MM.1S (cell line): ENCODE results near the gene MYCL.
"Not testable (repeated sequence)": the region's sequence is repeated elsewhere in the genome, so short reads cannot be mapped to it uniquely, and the experiment has no call there.

Experiments
- DNase-seq: peaks from one replicate; pipeline ENCODE4 v3.0.0-alpha.2; 2015
- H2AFZ ChIP-seq: fragments of 300-600 bp; sonication (generic); 2 replicates; pipeline ENCODE4 v1.6.0; 2016; ENCODE audit warnings: antibody characterized with exemption, low read length
- H3F3A ChIP-seq: fragments of 300-600 bp; sonication (generic); 2 replicates; pipeline ENCODE4 v1.6.1; 2016; ENCODE audit warnings: mild to moderate bottlenecking, antibody characterized with exemption, low read length, moderate library complexity, mixed read lengths; ENCODE audit not compliant: insufficient read depth
- H3K27ac ChIP-seq: fragments of 300-600 bp; sonication (generic); 2 replicates; pipeline ENCODE4 v1.5.1; 2016; ENCODE audit warnings: mild to moderate bottlenecking, low read length
- H3K27me3 ChIP-seq: fragments of 300-600 bp; sonication (generic); replicated peaks from 2 replicates; pipeline ENCODE4 v1.6.0; 2016; ENCODE audit warnings: low read length; ENCODE audit not compliant: insufficient read depth
- H3K36me3 ChIP-seq: fragments of 300-600 bp; sonication (generic); replicated peaks from 2 replicates; pipeline ENCODE4 v1.6.1; 2016; ENCODE audit warnings: mild to moderate bottlenecking, low read length, mixed read lengths; ENCODE audit not compliant: insufficient read depth
- H3K4me1 ChIP-seq: fragments of 300-600 bp; sonication (generic); 2 replicates; pipeline ENCODE4 v1.6.1; 2016; ENCODE audit warnings: low read length, mixed read lengths
- H3K4me2 ChIP-seq: fragments of 300-600 bp; sonication (generic); 2 replicates; pipeline ENCODE4 v1.6.0; 2016; ENCODE audit warnings: low read depth, low read length
- H3K4me3 ChIP-seq: fragments of 300-600 bp; sonication (generic); 2 replicates; pipeline ENCODE4 v1.5.1; 2016; ENCODE audit warnings: low read length, mixed read lengths
- H3K79me2 ChIP-seq: fragments of 300-600 bp; sonication (generic); 2 replicates; pipeline ENCODE4 v1.6.1; 2016; ENCODE audit warnings: mixed run types, low read length, mixed read lengths
- H3K9ac ChIP-seq: fragments of 300-600 bp; sonication (generic); 2 replicates; pipeline ENCODE4 v1.6.1; 2016; ENCODE audit warnings: low read length, mixed read lengths
- H3K9me2 ChIP-seq: fragments of 300-600 bp; sonication (generic); replicated peaks from 2 replicates; pipeline ENCODE4 v1.6.1; 2016; ENCODE audit warnings: mild to moderate bottlenecking, low read length, mixed read lengths; ENCODE audit not compliant: insufficient read depth
- H3K9me3 ChIP-seq: fragments of 300-600 bp; sonication (generic); replicated peaks from 2 replicates; pipeline ENCODE4 v1.6.1; 2016; ENCODE audit warnings: mild to moderate bottlenecking, low read length, mixed read lengths; ENCODE audit not compliant: insufficient read depth
- H4K20me1 ChIP-seq: fragments of 300-600 bp; sonication (generic); 2 replicates; pipeline ENCODE4 v1.6.1; 2016; ENCODE audit warnings: mild to moderate bottlenecking, low read length, moderate library complexity, mixed read lengths; ENCODE audit not compliant: insufficient read depth
- CTCF ChIP-seq: fragments of 300-600 bp; sonication (generic); IDR thresholded peaks from 2 replicates; pipeline ENCODE4 v1.5.1; 2016; ENCODE audit warnings: antibody characterized with exemption, low read length, mixed read lengths
- EZH2 ChIP-seq: fragments of 300-600 bp; sonication (generic); optimal IDR thresholded peaks from 2 replicates; pipeline ENCODE3; 2017; ENCODE audit warnings: low read depth, mild to moderate bottlenecking, antibody characterized with exemption, low read length, mixed read lengths
- EZH2phosphoT487 ChIP-seq: fragments of 300-600 bp; sonication (generic); IDR thresholded peaks from 2 replicates; pipeline ENCODE4 v1.6.1; 2018; ENCODE audit warnings: antibody characterized with exemption, low read length

Gene MYCL

GRCh38 chr1:39917825-39918224, 16.1 kb upstream of the MYCL start:
- DNase-seq = no peak
- Histone ChIP-seq H3K79me2 (no peaks in the 10 kb centered on the region), H3K9me3 (no peaks in the 10 kb centered on the region), H3K9ac (no peak overlapping the region), H3K36me3 (no peaks in the 10 kb centered on the region), H3K4me2 (no peak overlapping the region), H3F3A (no peaks in the 10 kb centered on the region), H2AFZ (no peak overlapping the region), H3K4me3 (no peak overlapping the region), H3K4me1 (no peaks in the 10 kb centered on the region), H4K20me1 (no peaks in the 10 kb centered on the region), H3K27ac (no peak overlapping the region), H3K9me2 (no peaks in the 10 kb centered on the region), H3K27me3 (no peaks in the 10 kb centered on the region)
- TF ChIP-seq EZH2 (no peak), EZH2phosphoT487 (no peak), CTCF (no peak)

- Histone ChIP-seq H3K27ac (no peak overlapping the region), H3K27me3 (no peaks in the 10 kb centered on the region), H3K36me3 (no peaks in the 10 kb centered on the region), H3K4me2 (no peak overlapping the region), H3K4me3 (no peak overlapping the region), H2AFZ (no peak overlapping the region), H3F3A (no peaks in the 10 kb centered on the region), H4K20me1 (no peaks in the 10 kb centered on the region), H3K9me2 (no peaks in the 10 kb centered on the region), H3K9ac (no peak overlapping the region), H3K9me3 (no peaks in the 10 kb centered on the region), H3K4me1 (no peaks in the 10 kb centered on the region), H3K79me2 (no peaks in the 10 kb centered on the region)
- TF ChIP-seq EZH2 (no peak), EZH2phosphoT487 (no peak), CTCF (no peak)
- no peak for DNase-seq
Measured at GRCh38 chr1:39915499-39916129, 13.9 kb upstream of the MYCL start.

GRCh38 chr1:39913136-39913535, 11.4 kb upstream of the MYCL start:
- not testable (repeated sequence) for H3K27me3 ChIP-seq

GRCh38 chr1:39910263-39910662, 8.5 kb upstream of the MYCL start:
- Histone ChIP-seq H3K4me2 (no peak overlapping the region), H2AFZ (no peak overlapping the region), H3K27ac (no peak overlapping the region), H3K36me3 (no peaks in the 10 kb centered on the region), H3K9me2 (no peaks in the 10 kb centered on the region), H3K9ac (no peak overlapping the region), H3K4me1 (no peaks in the 10 kb centered on the region), H3K9me3 (no peaks in the 10 kb centered on the region), H4K20me1 (no peaks in the 10 kb centered on the region), H3F3A (no peaks in the 10 kb centered on the region), H3K27me3 (no peaks in the 10 kb centered on the region), H3K4me3 (no peak overlapping the region), H3K79me2 (no peaks in the 10 kb centered on the region)
- DNase-seq = no peak
- TF ChIP-seq EZH2 (no peak), CTCF (no peak), EZH2phosphoT487 (no peak)

More at GRCh38 chr1:39913136-39913535, 11.4 kb upstream of the MYCL start:
- not testable (repeated sequence) for H3F3A ChIP-seq, DNase-seq, H3K4me3 ChIP-seq, H3K4me1 ChIP-seq, H3K36me3 ChIP-seq, H3K27ac ChIP-seq, H3K4me2 ChIP-seq, H2AFZ ChIP-seq, H4K20me1 ChIP-seq, H3K9me2 ChIP-seq, H3K9me3 ChIP-seq, H3K9ac ChIP-seq, H3K79me2 ChIP-seq
